Tibial nerve (tissue), 4 donors: ENCODE results near the gene DYRK1A.

Source experiments
- EP300 ChIP-seq, 2 donors: sonication (generic); formaldehyde crosslinking; IDR thresholded peaks; one replicate each; pipeline ENCODE4 v1.6.1; 2017; ENCODE audit warnings: antibody characterized with exemption in 2 of 2, mild to moderate bottlenecking in 1 of 2
- TF ChIP-seq, protein P1 (sequence below), 5 experiments: fragments of 200-600 bp in 3 of 5; fragments of 450-650 bp in 2 of 5; sonication (generic) in 3 of 5; IDR thresholded peaks; one replicate each; pipeline ENCODE4 v1.5.1; 2016 to 2019; ENCODE audit warnings: antibody characterized with exemption in 5 of 5, mild to moderate bottlenecking in 3 of 5, moderate library complexity in 2 of 5

- TF ChIP-seq, protein P1, sequence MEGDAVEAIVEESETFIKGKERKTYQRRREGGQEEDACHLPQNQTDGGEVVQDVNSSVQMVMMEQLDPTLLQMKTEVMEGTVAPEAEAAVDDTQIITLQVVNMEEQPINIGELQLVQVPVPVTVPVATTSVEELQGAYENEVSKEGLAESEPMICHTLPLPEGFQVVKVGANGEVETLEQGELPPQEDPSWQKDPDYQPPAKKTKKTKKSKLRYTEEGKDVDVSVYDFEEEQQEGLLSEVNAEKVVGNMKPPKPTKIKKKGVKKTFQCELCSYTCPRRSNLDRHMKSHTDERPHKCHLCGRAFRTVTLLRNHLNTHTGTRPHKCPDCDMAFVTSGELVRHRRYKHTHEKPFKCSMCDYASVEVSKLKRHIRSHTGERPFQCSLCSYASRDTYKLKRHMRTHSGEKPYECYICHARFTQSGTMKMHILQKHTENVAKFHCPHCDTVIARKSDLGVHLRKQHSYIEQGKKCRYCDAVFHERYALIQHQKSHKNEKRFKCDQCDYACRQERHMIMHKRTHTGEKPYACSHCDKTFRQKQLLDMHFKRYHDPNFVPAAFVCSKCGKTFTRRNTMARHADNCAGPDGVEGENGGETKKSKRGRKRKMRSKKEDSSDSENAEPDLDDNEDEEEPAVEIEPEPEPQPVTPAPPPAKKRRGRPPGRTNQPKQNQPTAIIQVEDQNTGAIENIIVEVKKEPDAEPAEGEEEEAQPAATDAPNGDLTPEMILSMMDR (IDR thresholded peaks at IDR 0.05), result no peak
- TF ChIP-seq EP300 (IDR thresholded peaks at IDR 0.05), result peak; percentile 36 to 48
Measured at GRCh38 chr21:37435120-37435519, 68.5 kb downstream of the DYRK1A start.
